Choroid plexus epithelial cell (primary cell): ENCODE data around the gene CEP126.

ENCODE experiments used
- DNase-seq: peaks from one replicate; pipeline ENCODE4 v3.0.0-alpha.2; 2010; ENCODE audit warnings: low read depth
- H3K4me3 ChIP-seq: 2 replicates; pipeline ENCODE4 v1.5.1; 2011; ENCODE audit warnings: low read depth, mild to moderate bottlenecking, control low read depth, low read length, moderate library complexity
- TF ChIP-seq, protein P1 (sequence below): conservative IDR thresholded peaks from 2 replicates; pipeline ENCODE4 v1.5.1; 2011; ENCODE audit warnings: low read depth, mild to moderate bottlenecking, control low read depth, inconsistent platforms, low read length, moderate library complexity

The CEP126 gene

DNA sequence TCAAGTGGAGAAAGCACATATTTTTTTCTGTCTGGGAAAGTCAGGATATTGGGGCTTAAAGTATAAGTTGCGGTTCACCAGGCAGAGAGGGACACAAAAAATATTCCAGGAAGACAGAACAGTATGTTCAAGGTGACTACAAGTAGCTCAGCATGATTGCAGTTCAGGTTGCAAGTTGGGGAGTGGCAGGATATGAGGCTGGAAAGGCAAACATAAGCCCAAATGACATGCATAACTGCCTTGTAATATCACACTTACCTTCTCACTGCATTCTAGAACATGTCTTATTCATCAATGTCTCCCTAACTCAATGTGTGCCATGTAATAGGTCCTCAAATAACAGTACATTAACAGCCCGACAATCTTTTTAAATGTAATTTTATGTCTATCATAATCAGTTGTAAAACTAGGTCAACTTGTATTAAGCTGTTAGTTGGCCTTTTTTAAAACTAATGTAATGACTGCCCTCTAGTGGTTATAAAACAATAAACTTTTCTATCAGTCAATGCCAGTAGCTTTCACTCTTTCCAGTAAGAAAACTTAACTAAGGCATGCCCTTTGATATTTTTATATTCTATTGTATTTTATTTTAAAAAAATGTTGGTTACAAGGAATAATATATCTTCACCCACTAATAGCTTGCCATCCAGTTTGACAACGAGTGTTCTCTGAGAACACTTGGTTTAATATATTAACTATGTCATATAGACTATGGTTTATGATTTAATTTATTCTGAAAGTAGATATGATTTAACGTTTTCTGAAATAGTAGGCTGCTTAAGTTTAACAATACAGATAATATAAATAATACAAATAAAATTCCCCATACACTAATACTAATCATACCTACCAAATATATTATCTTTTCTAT lies 93.0 kb downstream of the CEP126 start:
- TF ChIP-seq, protein P1, sequence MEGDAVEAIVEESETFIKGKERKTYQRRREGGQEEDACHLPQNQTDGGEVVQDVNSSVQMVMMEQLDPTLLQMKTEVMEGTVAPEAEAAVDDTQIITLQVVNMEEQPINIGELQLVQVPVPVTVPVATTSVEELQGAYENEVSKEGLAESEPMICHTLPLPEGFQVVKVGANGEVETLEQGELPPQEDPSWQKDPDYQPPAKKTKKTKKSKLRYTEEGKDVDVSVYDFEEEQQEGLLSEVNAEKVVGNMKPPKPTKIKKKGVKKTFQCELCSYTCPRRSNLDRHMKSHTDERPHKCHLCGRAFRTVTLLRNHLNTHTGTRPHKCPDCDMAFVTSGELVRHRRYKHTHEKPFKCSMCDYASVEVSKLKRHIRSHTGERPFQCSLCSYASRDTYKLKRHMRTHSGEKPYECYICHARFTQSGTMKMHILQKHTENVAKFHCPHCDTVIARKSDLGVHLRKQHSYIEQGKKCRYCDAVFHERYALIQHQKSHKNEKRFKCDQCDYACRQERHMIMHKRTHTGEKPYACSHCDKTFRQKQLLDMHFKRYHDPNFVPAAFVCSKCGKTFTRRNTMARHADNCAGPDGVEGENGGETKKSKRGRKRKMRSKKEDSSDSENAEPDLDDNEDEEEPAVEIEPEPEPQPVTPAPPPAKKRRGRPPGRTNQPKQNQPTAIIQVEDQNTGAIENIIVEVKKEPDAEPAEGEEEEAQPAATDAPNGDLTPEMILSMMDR, result peak; percentile 47
- DNase-seq, result peak; percentile 72

DNA sequence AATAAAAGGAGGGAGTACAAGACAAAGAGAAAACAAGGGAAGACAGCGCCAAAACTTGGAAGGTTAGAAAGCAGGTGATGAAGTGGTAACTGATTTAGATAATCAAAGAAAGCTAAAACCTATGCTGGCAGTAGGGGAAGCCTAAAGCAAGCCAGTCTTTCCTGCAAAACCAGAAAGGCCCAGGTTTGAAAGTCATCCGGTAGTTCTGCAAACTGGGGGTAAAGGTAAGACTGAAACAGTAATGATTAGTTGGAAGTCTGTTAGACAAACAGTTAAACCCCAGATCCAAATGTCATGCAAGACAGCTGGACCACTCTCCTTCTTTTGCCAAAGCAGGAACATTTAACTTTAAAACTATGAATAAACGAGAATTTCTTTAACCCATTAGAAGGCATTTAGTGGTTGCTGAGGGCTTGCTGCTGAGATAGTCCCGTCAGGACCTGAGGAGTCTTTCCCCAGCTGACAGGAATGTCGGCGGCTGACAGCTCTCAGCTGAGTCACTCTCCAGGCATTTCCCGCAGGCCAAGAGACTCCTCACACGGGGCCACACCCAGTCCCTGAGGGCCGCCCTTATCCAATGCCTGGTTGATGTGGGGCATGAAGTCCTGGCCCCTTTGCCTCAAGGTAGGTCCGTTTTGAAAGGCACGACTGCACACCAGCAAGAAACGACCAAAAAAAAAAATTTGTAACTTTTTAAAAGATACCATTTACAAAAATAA lies 96.1 kb downstream of the CEP126 start:
- TF ChIP-seq, protein P1, result no peak
- DNase-seq, result peak; percentile 90
- H3K4me3 ChIP-seq, result no peak overlapping the region

More for the DNA sequence above, 93.0 kb downstream of the CEP126 start:
- no peak overlapping the region for H3K4me3 ChIP-seq

DNA sequence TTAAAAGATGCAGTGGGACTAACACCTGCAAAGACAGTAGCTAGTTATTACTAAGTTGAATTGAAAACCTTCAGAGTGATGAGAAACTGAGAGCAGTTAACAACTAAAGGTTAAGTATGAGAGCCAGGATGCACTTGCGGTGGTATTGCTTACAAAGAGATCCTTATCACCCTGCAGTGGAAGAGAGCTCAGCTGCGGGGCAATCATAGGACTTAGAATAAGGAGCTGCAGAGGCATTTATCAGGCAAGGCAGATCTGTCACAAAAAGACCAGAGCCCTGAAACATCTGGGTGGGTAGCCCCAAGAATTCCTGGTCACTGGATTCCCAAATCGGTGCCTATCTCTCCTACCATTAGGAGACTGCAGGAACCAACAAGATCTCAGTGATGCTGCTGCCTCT lies 98.1 kb downstream of the CEP126 start:
- TF ChIP-seq, protein P1, result no peak
- DNase-seq, result peak; percentile 8
- H3K4me3 ChIP-seq, result no peak overlapping the region

DNA sequence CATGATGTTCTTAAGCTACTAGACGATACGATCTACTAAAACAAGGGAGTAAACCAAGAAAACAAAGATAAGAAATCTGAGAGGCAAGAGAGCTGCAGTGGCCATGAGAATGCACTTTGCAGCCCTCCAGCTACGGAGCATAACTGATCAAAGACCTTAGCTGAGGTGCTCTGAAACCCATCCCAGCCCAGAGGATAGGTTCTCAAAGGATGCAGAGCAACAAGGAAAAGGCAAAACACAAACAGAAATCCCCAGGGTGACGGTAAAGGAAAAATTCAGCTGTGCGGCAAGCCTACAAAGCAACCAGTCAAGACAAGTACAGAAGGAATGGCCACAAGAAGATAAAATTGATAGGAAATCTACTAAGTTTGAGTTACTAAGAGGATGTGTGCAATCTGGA lies 99.9 kb downstream of the CEP126 start:
- TF ChIP-seq, protein P1, result no peak
- DNase-seq, result no peak
- H3K4me3 ChIP-seq, result no peak overlapping the region

DNA sequence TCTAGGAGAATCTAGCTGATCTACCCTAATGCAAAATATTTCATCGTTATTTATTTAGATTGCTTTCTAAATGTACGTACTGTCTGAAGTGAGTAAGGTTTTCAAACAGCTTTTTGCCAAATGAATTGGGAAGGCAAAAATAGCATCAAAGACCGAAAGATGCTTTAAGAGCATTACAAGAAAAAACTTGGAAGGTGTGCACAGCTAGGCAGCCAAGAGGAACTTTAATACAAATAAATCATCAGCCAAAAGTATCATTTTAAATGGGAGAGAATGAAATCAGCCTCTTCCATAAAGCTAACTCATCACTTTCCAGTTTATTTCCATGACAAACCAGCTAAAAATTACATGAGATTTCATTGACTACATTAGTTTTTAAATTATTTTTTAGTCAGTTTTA lies 102.2 kb downstream of the CEP126 start:
- TF ChIP-seq, protein P1, result no peak
- DNase-seq, result no peak
- no peak overlapping the region for H3K4me3 ChIP-seq

DNA sequence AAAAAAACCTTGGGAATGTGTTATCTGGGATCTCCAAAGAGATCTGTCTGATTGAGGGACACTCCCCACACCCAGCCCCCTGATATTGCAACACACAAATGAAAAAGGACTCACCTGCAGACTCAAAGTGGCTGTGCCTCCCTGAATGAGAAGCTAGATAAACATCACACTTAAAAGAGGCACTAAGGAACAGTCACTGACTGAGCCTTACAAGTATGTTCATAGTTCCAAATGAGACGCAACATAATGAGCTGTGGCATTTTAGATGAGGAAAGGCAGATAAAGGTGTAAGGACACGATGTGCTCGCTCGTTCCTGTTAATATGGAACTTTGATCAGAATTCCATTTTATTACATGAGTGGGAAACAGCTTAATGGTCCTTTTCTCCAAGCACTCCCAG lies 111.4 kb downstream of the CEP126 start:
- no peak overlapping the region for H3K4me3 ChIP-seq
- no peak for DNase-seq
- TF ChIP-seq, protein P1, result no peak

DNA sequence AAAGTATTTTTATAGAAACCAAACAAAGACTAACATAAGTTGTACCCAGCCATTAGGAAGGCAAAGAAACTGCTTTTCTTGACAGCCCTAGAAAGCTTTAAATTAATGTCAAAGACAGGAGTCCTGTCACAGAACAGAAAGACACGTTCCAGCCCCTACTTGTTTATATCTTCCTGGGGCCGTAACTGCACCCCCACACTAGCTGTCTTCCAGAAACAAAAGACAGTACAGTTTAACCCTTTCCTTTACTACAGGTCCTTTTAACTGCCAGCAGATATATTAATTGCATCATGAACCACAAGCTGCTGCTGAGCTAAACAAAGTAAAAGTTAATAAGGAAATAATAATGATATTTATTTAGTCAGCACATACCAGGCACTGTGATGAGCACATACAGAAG lies 112.1 kb downstream of the CEP126 start:
- no peak overlapping the region for H3K4me3 ChIP-seq
- TF ChIP-seq, protein P1, result no peak
- peak; percentile 2 for DNase-seq
